ENCODE data around the gene NR3C1. TPM values are rescaled to one million over a fixed set of nuclear protein-coding genes. Genes with fewer than 3 reads are reported as not detected.

The NR3C1 gene
- total and polyA plus RNA-seq, 2 of the 13 experiments (the other 11 are each of a cell fraction or from before 2014, with no cell fraction given), result 10.0 to 24.3 TPM

- TF ChIP-seq DR1 (CRISPR knock-in tag; IDR thresholded peaks at IDR 0.05), result no peak
These were observed 127.7 kb downstream of the NR3C1 start (continued) for GRCh38 chr5:143275512-143276363.

GRCh38 chr5:143274952-143275351, 128.5 kb downstream of the NR3C1 start:
- no peak for FAIRE-seq
- ChIA-PET CTCF (ENCODE audit: low intra/inter-chr PET ratio, low total read pairs) (no interaction called here), POLR2A (no interaction called here)
- Histone ChIP-seq H3K9me3 (ENCODE audit: low read length) (no peaks in the 10 kb centered on the region), H3K4me2 (ENCODE audit: low read depth, low read length) (no peak overlapping the region), H3K79me2 (ENCODE audit: insufficient read depth, low read length) (no peaks in the 10 kb centered on the region), H4K20me1 (ENCODE audit: insufficient read depth, low read length) (no peaks in the 10 kb centered on the region), H3K4me1 (ENCODE audit: insufficient read depth, low read length) (peaks cover 9% of the 10 kb centered on the region), H3K27me3 (ENCODE audit: control insufficient read depth in 1 of 2, insufficient read depth in 2 of 2, low read length in 2 of 2) (no peaks in the 10 kb centered on the region), H3K27ac (ENCODE audit: extremely low read length, insufficient read depth, low read length) (no peak overlapping the region), H3K36me3 (replicated peaks in 1 of 2; ENCODE audit: control insufficient read depth in 1 of 2, insufficient read depth in 2 of 2, low read length in 2 of 2) (no peaks in the 10 kb centered on the region), H3K9ac (ENCODE audit: insufficient read depth, low read depth, low read length) (no peak overlapping the region), H2AFZ (ENCODE audit: low read length) (no peak overlapping the region), H3K4me3 (replicated peaks in 1 of 3; ENCODE audit: insufficient read depth in 1 of 3, low read depth in 2 of 3, low read length in 3 of 3) (no peak overlapping the region)
- intact Hi-C loops (cut with micrococcal nuclease; ENCODE audit: unreplicated experiment) (no loop called here), in situ Hi-C loops (cut with HindIII; ENCODE audit: extremely low pct_ligation_motif_present, low pct_unique_long_range_greater_than_20kb) (no loop called here)
- no TSS peak for BruUV-seq (replicated peaks)
- no peak for DNase-seq (ENCODE audit: low spot score)
- 95% methylated on average over 1 of the region's 1 CpG for WGBS (ENCODE audit: low lambda C conversion rate)
- TF ChIP-seq MAFK (conservative IDR thresholded peaks at IDR 0.05 in 1 of 2, IDR thresholded peaks at IDR 0.05 in 1 of 2; ENCODE audit: low read length in 2 of 2) (no peak), ZNF251 (CRISPR knock-in tag; IDR thresholded peaks at IDR 0.05) (no peak), HDAC2 (CRISPR knock-in tag; IDR thresholded peaks at IDR 0.05) (no peak), POGK (CRISPR knock-in tag; conservative IDR thresholded peaks at IDR 0.05) (no peak)
- no peak for ATAC-seq

All from HepG2 (cell line).